Endothelial cell (in vitro differentiated cells): ENCODE data around the gene CST9. TPM values are rescaled to one million over a fixed set of nuclear protein-coding genes. Genes with fewer than 3 reads are reported as not detected.
A peak's percentile ranks its signal among the peaks of the same experiment; 100 is the strongest.

Experiments
- DNase-seq: peaks from one replicate; pipeline ENCODE4 v3.0.0; 2021; ENCODE audit warnings: low spot score
- H3K27ac Mint-ChIP-seq: one replicate; pipeline ENCODE4 v1.8.0; 2021; ENCODE audit warnings: mixed read lengths, inconsistent platforms; ENCODE audit not compliant: unreplicated experiment
- H3K27me3 Mint-ChIP-seq: one replicate; pipeline ENCODE4 v1.8.0; 2021; ENCODE audit warnings: mild to moderate bottlenecking, moderate library complexity, mixed read lengths, inconsistent platforms; ENCODE audit not compliant: unreplicated experiment
- H3K36me3 Mint-ChIP-seq: one replicate; pipeline ENCODE4 v1.8.0; 2021; ENCODE audit warnings: mild to moderate bottlenecking, low read depth, mixed read lengths, inconsistent platforms; ENCODE audit not compliant: unreplicated experiment
- H3K4me1 Mint-ChIP-seq: one replicate; pipeline ENCODE4 v1.8.0; 2021; ENCODE audit warnings: mild to moderate bottlenecking, mixed read lengths, inconsistent platforms; ENCODE audit not compliant: unreplicated experiment
- H3K4me3 Mint-ChIP-seq: one replicate; pipeline ENCODE4 v1.8.0; 2021; ENCODE audit warnings: mild to moderate bottlenecking, mixed read lengths, inconsistent platforms; ENCODE audit not compliant: unreplicated experiment
- H3K9me3 Mint-ChIP-seq: one replicate; pipeline ENCODE4 v1.8.0; 2021; ENCODE audit warnings: mixed read lengths, inconsistent platforms; ENCODE audit not compliant: unreplicated experiment
- CTCF ChIP-seq: fragments of 200-600 bp; sonication (generic); IDR thresholded peaks from one replicate; pipeline ENCODE4 v1.5.0; 2021; ENCODE audit warnings: antibody characterized with exemption; ENCODE audit not compliant: unreplicated experiment
- total RNA-seq: library from RNA; stranded (reverse); fragmentation: NEBNext Ultra II Directional; extraction: Animal tissue kit (Norgen Biotek cat#: 25700); gene quantifications from one replicate; pipeline ENCODE4 v1.2.1, GENCODE V29; 2021; ENCODE audit not compliant: unreplicated experiment

The CST9 gene
- total RNA-seq, 1 donor from 2014 or later, result not detected

GRCh38 chr20:23634044-23634801 is 28.5 kb upstream of the CST9 start:
- Mint-ChIP-seq H3K4me1 (peaks cover 15% of the 10 kb centered on the region), H3K36me3 (peaks cover 6% of the 10 kb centered on the region)

DNA sequence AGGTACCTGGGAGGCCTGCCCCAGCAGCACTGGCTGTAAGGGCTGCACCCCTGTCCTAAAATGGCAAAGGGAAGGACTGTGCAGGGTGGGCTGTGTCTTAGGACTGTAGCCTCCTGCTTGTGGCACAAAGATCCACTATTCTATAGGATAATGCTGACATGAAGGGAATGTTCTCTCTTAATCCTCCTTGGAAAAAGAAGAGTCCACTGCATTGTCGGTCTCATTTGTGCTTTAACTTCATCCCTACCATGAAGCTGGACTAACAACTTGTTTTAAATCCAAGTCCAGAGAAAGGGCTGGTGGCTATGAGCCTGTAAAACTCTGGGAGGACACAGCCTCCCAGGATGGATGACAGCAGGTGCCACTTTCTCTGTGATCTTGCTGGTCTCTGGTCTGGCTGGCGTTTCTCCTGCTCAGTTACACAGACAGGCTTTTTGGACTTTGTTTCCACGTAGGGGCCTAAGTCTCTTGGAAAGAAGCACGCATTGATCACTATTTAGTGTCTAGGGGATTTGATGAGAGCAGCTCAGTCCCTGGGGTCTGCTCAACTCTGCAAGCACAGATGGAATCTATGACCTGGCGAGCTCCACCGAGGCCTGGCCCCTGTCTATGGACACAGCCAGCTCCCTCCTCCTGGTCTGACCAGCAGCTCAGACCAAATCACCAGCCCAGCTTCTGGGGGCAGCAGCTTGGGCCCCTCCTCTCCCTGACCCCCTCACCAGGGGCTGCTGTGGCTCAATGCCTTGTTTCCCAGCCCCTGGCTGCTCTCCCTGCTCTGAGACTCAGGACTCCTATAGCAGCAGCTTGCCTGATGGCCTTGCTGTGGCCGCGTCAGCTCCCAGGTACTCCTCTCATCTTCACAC is 27.2 kb upstream of the CST9 start:
- Mint-ChIP-seq H3K9me3 (no peaks in the 10 kb centered on the region), H3K36me3 (peaks cover 6% of the 10 kb centered on the region), H3K27ac (no peak overlapping the region), H3K4me3 (no peak overlapping the region), H3K27me3 (peaks cover 6% of the 10 kb centered on the region), H3K4me1 (peaks cover 15% of the 10 kb centered on the region)
- TF ChIP-seq CTCF, result no peak
- DNase-seq, result no peak

More at GRCh38 chr20:23634044-23634801, 28.5 kb upstream of the CST9 start:
- TF ChIP-seq CTCF, result no peak
- no peak for DNase-seq
- no peaks in the 10 kb centered on the region for H3K9me3 Mint-ChIP-seq
- H3K27me3 Mint-ChIP-seq, result peaks cover 6% of the 10 kb centered on the region
- no peak overlapping the region for H3K27ac Mint-ChIP-seq
- H3K4me3 Mint-ChIP-seq, result peak overlapping the region; percentile 5

DNA sequence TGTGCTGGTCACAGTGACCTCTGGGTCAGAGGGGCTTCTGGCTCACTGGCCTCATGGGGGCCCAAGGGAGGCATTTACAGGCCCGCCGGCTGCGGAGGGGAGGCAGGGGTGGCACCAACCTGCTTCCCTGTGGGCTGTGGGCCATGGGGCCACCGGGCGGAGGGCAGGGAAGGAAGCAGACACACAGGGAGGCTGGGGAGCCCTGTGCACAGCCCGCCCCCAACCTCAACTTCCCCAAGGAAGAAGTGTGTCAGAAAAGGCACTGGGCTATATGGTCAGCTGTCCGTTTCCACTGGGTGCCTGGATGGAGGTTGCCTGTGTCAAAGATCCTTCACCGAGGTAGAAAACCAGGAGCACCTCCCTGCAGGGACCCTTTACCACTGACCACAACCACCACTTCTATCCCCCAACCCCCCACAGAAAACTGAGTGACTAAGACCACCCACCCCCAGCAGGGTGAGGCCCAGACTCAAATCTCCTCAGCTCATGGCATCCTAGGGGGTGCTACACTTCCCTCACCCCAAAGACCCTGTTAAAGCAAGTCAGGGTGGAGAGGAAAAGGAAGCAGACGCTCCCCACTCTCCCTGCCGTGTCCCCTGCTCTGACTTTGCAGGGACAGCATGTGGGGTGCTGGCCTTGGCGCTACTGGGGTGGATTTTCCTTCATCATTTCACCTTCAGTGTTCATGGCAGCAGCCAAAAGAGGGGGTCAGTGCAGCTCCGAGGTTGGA is 26.4 kb upstream of the CST9 start:
- H3K36me3 Mint-ChIP-seq, result peaks cover 6% of the 10 kb centered on the region
- H3K27me3 Mint-ChIP-seq, result peaks cover 6% of the 10 kb centered on the region
- H3K9me3 Mint-ChIP-seq, result no peaks in the 10 kb centered on the region
- no peak for DNase-seq
- no peak for TF ChIP-seq CTCF
- no peak overlapping the region for H3K27ac Mint-ChIP-seq
- no peak overlapping the region for H3K4me3 Mint-ChIP-seq
- peaks cover 15% of the 10 kb centered on the region for H3K4me1 Mint-ChIP-seq

DNA sequence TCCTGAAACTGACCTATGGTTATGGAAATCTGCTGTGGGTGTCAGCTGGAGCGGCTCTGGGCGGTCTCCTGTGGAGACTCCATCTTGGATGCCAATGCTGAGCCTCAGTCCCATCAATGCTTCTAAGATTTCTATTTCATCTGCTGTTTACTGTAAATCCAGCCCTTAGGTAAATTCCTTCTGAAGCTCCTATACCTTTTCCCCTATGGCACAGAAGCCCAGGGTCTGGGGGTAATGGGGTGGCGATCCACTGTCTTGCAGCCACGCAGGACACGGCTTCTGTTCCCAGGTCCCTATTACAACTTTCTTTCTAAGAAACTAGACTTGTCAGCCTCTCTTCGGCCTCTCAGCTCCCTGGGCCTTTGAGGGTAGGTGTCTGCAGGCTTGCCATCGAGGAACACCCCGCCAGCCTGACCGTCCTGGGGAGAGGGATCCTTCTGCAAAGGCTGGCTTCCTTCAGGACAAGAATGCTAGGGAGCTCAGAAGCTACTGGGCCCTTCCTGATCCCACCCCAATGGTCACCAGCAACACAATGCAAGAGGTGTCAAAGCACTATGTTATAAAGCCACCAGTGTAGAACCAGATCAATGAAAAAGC is 25.6 kb upstream of the CST9 start:
- H3K9me3 Mint-ChIP-seq, result no peaks in the 10 kb centered on the region
- DNase-seq, result no peak
- H3K27ac Mint-ChIP-seq, result no peak overlapping the region
- no peak for TF ChIP-seq CTCF
- no peaks in the 10 kb centered on the region for H3K27me3 Mint-ChIP-seq
- H3K4me3 Mint-ChIP-seq, result no peak overlapping the region
- peaks cover 6% of the 10 kb centered on the region for H3K36me3 Mint-ChIP-seq
- H3K4me1 Mint-ChIP-seq, result peaks cover 8% of the 10 kb centered on the region
